Subcutaneous adipose tissue (tissue), 4 donors: ENCODE results near the gene DOK5. TPM values are rescaled to one million over a fixed set of nuclear protein-coding genes. Genes with fewer than 3 reads are reported as not detected.

Experiments used
- CTCF ChIP-seq: fragments of 450-650 bp; IDR thresholded peaks from one replicate; pipeline ENCODE4 v1.5.1; 2016; ENCODE audit warnings: low read depth, mild to moderate bottlenecking, control low read depth, antibody characterized with exemption, moderate library complexity
- total RNA-seq, 4 donors: library from RNA; depleted of rRNA; stranded (reverse); fragments of >200 nt; gene quantifications; one replicate each; pipeline ENCODE4 v1.1.0, GENCODE V29; 2016

DOK5 gene
- total RNA-seq, 4 donors from 2014 or later: 0.82 to 2.6 (median 1.7) TPM

GRCh38 chr20:54559890-54560289, 84.5 kb downstream of the DOK5 start:
- TF ChIP-seq CTCF: no peak

GRCh38 chr20:54560357-54560756, 85.0 kb downstream of the DOK5 start:
- TF ChIP-seq CTCF: no peak

GRCh38 chr20:54565255-54565654, 89.9 kb downstream of the DOK5 start:
- TF ChIP-seq CTCF: no peak

- TF ChIP-seq CTCF: no peak
These were observed 90.8 kb downstream of the DOK5 start for GRCh38 chr20:54566031-54566688.

GRCh38 chr20:54570561-54570960, 95.2 kb downstream of the DOK5 start:
- TF ChIP-seq CTCF: no peak

GRCh38 chr20:54572665-54573435, 97.5 kb downstream of the DOK5 start:
- no peak for TF ChIP-seq CTCF

GRCh38 chr20:54573838-54574237, 98.4 kb downstream of the DOK5 start:
- no peak for TF ChIP-seq CTCF
